Loucy (cell line): ENCODE measurements around the gene LTBP1.

Experiments
- H2AFZ ChIP-seq: fragments of 200-600 bp; sonication (generic); 2 replicates; pipeline ENCODE4 v1.6.0; 2016; ENCODE audit warnings: antibody characterized with exemption, mild to moderate bottlenecking, low read length, moderate library complexity
- H3F3A ChIP-seq: fragments of 200-600 bp; 2 replicates; pipeline ENCODE4 v1.6.0; 2016; ENCODE audit warnings: antibody characterized with exemption, low read depth, mild to moderate bottlenecking
- H3K27me3 ChIP-seq: fragments of 200-600 bp; sonication (generic); 2 replicates; pipeline ENCODE4 v1.6.1; 2014; ENCODE audit warnings: low read length, mild to moderate bottlenecking; ENCODE audit not compliant: insufficient read depth, poor library complexity, severe bottlenecking
- H3K36me3 ChIP-seq: fragments of 200-600 bp; sonication (generic); 2 replicates; pipeline ENCODE4 v1.6.1; 2016; ENCODE audit warnings: low read length; ENCODE audit not compliant: insufficient read depth
- H3K4me1 ChIP-seq: fragments of 200-600 bp; sonication (generic); 2 replicates; pipeline ENCODE4 v1.5.1; 2014; ENCODE audit warnings: low read length, mild to moderate bottlenecking; ENCODE audit not compliant: insufficient read depth, poor library complexity, severe bottlenecking
- H3K4me2 ChIP-seq: fragments of 200-600 bp; sonication (generic); 2 replicates; pipeline ENCODE4 v1.6.0; 2014; ENCODE audit warnings: antibody characterized with exemption, low read length, low read depth, mild to moderate bottlenecking; ENCODE audit not compliant: poor library complexity, severe bottlenecking
- H3K4me3 ChIP-seq: fragments of 200-600 bp; sonication (generic); 2 replicates; pipeline ENCODE4 v1.5.1; 2014; ENCODE audit warnings: low read length, mild to moderate bottlenecking, mixed read lengths; ENCODE audit not compliant: poor library complexity, severe bottlenecking
- H3K79me2 ChIP-seq: fragments of 200-600 bp; sonication (generic); 2 replicates; pipeline ENCODE4 v1.6.1; 2014; ENCODE audit warnings: low read length; ENCODE audit not compliant: insufficient read depth
- H3K9ac ChIP-seq: fragments of 200-600 bp; sonication (generic); 2 replicates; pipeline ENCODE4 v1.6.0; 2014; ENCODE audit warnings: mild to moderate bottlenecking, low read depth, low read length, moderate library complexity; ENCODE audit not compliant: poor library complexity, severe bottlenecking
- H3K9me2 ChIP-seq: fragments of 200-600 bp; sonication (generic); replicated peaks from 2 replicates; pipeline ENCODE4 v1.6.1; 2016; ENCODE audit warnings: low read depth, low read length, mixed read lengths
- H3K9me3 ChIP-seq: fragments of 200-600 bp; sonication (generic); 2 replicates; pipeline ENCODE4 v1.6.1; 2014; ENCODE audit warnings: mild to moderate bottlenecking, antibody characterized with exemption, low read length, low read depth; ENCODE audit not compliant: insufficient read depth
- H4K20me1 ChIP-seq: fragments of 200-600 bp; sonication (generic); 2 replicates; pipeline ENCODE4 v1.6.0; 2014; ENCODE audit warnings: antibody characterized with exemption, low read length, mild to moderate bottlenecking; ENCODE audit not compliant: insufficient read depth, poor library complexity, severe bottlenecking
- EZH2phosphoT487 ChIP-seq: fragments of 200-600 bp; IDR thresholded peaks from 2 replicates; pipeline ENCODE4 v1.6.1; 2018; ENCODE audit warnings: antibody characterized with exemption, mild to moderate bottlenecking, moderate library complexity, borderline replicate concordance
- TF ChIP-seq, protein P1 (sequence below): fragments of 200-600 bp; sonication (generic); conservative IDR thresholded peaks from 2 replicates; pipeline ENCODE4 v1.5.1; 2014; ENCODE audit warnings: mild to moderate bottlenecking, antibody characterized with exemption, low read length

Gene LTBP1

DNA sequence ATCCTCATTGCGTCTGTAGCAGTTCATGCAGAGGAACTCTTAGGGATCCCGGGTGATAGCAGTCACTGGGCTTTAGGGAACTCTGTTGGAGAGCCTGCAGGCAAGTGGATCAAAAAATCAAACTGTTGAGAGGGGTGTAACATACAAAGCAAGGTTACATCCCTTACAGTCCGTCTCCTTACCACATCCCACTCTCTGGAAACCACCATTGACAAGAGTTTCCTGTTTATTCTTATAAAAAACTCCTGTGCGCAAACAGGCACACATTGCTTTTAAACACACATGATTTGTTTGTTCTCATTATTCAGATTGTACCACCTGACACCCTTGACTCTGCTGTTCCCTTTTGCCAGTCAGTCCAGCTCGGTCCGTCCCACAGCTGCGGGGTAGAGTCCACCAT lies 137.7 kb downstream of the LTBP1 start:
- H3K9me3 ChIP-seq, result no peaks in the 10 kb centered on the region
- H3K9ac ChIP-seq, result no peak overlapping the region
- H2AFZ ChIP-seq, result no peak overlapping the region
- no peaks in the 10 kb centered on the region for H3K36me3 ChIP-seq
- no peaks in the 10 kb centered on the region for H3K9me2 ChIP-seq
- no peaks in the 10 kb centered on the region for H3K27me3 ChIP-seq
- H3F3A ChIP-seq, result no peaks in the 10 kb centered on the region
- no peak overlapping the region for H3K4me2 ChIP-seq
- H3K4me3 ChIP-seq, result no peak overlapping the region
- TF ChIP-seq EZH2phosphoT487, result no peak
- TF ChIP-seq, protein P1, sequence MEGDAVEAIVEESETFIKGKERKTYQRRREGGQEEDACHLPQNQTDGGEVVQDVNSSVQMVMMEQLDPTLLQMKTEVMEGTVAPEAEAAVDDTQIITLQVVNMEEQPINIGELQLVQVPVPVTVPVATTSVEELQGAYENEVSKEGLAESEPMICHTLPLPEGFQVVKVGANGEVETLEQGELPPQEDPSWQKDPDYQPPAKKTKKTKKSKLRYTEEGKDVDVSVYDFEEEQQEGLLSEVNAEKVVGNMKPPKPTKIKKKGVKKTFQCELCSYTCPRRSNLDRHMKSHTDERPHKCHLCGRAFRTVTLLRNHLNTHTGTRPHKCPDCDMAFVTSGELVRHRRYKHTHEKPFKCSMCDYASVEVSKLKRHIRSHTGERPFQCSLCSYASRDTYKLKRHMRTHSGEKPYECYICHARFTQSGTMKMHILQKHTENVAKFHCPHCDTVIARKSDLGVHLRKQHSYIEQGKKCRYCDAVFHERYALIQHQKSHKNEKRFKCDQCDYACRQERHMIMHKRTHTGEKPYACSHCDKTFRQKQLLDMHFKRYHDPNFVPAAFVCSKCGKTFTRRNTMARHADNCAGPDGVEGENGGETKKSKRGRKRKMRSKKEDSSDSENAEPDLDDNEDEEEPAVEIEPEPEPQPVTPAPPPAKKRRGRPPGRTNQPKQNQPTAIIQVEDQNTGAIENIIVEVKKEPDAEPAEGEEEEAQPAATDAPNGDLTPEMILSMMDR, result no peak
- no peaks in the 10 kb centered on the region for H4K20me1 ChIP-seq
- no peaks in the 10 kb centered on the region for H3K79me2 ChIP-seq
- peaks cover 8% of the 10 kb centered on the region for H3K4me1 ChIP-seq

DNA sequence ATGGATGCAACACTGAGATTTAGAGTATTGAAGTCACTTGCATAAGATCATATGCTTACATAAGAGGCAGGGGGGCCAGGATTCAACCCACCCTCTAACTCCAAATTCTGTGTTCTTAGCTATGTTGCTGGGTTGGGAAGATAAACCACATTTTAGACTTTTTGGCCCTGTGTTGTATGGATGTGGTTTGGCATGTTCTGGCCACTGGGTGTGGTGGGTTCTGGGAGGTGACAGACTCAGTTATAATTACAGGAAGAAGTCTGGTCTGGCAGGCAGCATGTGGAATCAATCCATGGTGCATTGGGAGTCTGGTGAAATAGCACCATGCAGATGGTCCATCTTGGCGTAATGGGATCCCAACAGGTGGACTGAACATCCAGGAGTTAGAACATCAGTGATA lies 138.9 kb downstream of the LTBP1 start:
- H3F3A ChIP-seq, result no peaks in the 10 kb centered on the region

DNA sequence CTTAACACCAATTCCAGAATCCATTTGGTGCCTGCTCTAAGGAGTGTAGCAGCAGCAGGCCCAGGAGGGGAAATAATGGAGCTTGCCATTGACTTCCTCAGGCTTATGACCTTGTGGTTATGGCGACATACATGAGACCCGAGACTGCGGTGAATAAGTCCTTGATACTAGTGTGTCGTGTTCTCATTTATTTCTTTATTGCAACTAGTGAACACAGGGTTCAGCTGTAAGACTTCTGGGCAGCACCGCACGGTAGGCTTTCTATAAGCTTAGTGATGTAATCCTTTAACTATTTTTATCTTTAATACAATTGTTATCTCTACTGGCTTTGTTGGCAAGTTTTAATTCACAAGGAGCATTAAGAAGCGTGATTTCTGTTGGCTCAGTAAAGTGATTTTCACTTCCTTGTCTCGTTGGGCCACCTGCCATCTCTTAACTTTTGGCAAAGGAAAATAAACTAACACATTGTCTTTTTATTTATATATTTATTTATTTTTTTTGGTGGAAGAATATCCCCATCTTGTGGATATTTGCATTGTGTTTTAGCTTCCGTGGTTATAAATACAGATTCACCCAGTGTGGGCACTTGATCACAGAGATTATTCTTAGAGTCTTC lies 139.8 kb downstream of the LTBP1 start:
- no peak overlapping the region for H3K4me2 ChIP-seq
- H3K4me1 ChIP-seq, result peaks cover 8% of the 10 kb centered on the region
- H2AFZ ChIP-seq, result no peak overlapping the region
- no peaks in the 10 kb centered on the region for H3F3A ChIP-seq
- no peak for TF ChIP-seq EZH2phosphoT487
- TF ChIP-seq, protein P1, result no peak
- H4K20me1 ChIP-seq, result no peaks in the 10 kb centered on the region
- H3K36me3 ChIP-seq, result no peaks in the 10 kb centered on the region
- no peaks in the 10 kb centered on the region for H3K9me2 ChIP-seq
- no peaks in the 10 kb centered on the region for H3K27me3 ChIP-seq
- no peak overlapping the region for H3K9ac ChIP-seq
- no peak overlapping the region for H3K4me3 ChIP-seq
- no peaks in the 10 kb centered on the region for H3K79me2 ChIP-seq
- H3K9me3 ChIP-seq, result no peaks in the 10 kb centered on the region

More for the DNA sequence above, 138.9 kb downstream of the LTBP1 start:
- H3K4me3 ChIP-seq, result no peak overlapping the region
- no peaks in the 10 kb centered on the region for H3K9me3 ChIP-seq
- H4K20me1 ChIP-seq, result no peaks in the 10 kb centered on the region
- no peak overlapping the region for H3K9ac ChIP-seq
- H3K4me1 ChIP-seq, result peaks cover 8% of the 10 kb centered on the region
- TF ChIP-seq, protein P1, result no peak
- no peak for TF ChIP-seq EZH2phosphoT487
- no peak overlapping the region for H2AFZ ChIP-seq
- H3K36me3 ChIP-seq, result no peaks in the 10 kb centered on the region
- no peaks in the 10 kb centered on the region for H3K27me3 ChIP-seq
- H3K9me2 ChIP-seq, result no peaks in the 10 kb centered on the region
- H3K4me2 ChIP-seq, result no peak overlapping the region
- H3K79me2 ChIP-seq, result no peaks in the 10 kb centered on the region
